ENCODE data around the gene ABR.

- TF ChIP-seq CTCF (conservative IDR thresholded peaks at IDR 0.05; ENCODE audit: low read length) (no peak), EZH2phosphoT487 (IDR thresholded peaks at IDR 0.05; ENCODE audit: borderline replicate concordance) (no peak)
These were observed 75.6 kb downstream of the ABR start for GRCh38 chr17:1104222-1104621.

Measured in Loucy (cell line).